ENCODE measurements around the gene ADGRV1. TPM values are rescaled to one million over a fixed set of nuclear protein-coding genes. Genes with fewer than 3 reads are reported as not detected.

The ADGRV1 gene
- total and polyA plus RNA-seq, 9 of the 15 experiments (the other 6 are each of a cell fraction or from before 2014, with no cell fraction given): 21.7 to 156 (median 58.2) TPM

DNA sequence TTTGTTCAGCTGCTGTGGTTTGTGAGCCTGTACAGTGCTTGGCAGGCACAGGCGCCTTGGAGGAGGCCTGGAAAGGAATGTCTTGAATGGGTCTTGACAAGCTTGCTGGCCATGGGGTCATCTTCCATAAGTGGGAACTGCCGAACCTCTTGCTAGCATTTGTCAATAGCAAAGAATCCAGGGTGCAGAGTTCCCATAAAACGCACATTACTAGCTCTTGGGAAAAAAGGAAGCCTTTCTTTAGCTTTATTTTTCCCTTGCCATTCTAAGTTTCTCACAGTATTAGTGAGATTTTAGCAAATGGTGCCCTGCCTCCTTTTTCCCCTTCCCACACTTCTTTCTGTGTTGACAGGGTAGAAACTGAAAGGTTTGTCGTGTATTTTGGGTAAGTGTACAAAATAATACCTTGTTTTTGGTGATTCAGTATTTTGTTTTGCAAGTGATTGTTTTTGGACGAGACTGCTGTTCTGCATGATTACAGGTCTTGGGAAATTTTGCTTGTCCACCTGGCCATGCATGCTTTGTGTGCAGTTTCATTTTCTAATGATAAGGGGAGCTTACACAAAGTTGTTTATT, 82.0 kb downstream of the ADGRV1 start (continued):
- TF ChIP-seq, protein P1, sequence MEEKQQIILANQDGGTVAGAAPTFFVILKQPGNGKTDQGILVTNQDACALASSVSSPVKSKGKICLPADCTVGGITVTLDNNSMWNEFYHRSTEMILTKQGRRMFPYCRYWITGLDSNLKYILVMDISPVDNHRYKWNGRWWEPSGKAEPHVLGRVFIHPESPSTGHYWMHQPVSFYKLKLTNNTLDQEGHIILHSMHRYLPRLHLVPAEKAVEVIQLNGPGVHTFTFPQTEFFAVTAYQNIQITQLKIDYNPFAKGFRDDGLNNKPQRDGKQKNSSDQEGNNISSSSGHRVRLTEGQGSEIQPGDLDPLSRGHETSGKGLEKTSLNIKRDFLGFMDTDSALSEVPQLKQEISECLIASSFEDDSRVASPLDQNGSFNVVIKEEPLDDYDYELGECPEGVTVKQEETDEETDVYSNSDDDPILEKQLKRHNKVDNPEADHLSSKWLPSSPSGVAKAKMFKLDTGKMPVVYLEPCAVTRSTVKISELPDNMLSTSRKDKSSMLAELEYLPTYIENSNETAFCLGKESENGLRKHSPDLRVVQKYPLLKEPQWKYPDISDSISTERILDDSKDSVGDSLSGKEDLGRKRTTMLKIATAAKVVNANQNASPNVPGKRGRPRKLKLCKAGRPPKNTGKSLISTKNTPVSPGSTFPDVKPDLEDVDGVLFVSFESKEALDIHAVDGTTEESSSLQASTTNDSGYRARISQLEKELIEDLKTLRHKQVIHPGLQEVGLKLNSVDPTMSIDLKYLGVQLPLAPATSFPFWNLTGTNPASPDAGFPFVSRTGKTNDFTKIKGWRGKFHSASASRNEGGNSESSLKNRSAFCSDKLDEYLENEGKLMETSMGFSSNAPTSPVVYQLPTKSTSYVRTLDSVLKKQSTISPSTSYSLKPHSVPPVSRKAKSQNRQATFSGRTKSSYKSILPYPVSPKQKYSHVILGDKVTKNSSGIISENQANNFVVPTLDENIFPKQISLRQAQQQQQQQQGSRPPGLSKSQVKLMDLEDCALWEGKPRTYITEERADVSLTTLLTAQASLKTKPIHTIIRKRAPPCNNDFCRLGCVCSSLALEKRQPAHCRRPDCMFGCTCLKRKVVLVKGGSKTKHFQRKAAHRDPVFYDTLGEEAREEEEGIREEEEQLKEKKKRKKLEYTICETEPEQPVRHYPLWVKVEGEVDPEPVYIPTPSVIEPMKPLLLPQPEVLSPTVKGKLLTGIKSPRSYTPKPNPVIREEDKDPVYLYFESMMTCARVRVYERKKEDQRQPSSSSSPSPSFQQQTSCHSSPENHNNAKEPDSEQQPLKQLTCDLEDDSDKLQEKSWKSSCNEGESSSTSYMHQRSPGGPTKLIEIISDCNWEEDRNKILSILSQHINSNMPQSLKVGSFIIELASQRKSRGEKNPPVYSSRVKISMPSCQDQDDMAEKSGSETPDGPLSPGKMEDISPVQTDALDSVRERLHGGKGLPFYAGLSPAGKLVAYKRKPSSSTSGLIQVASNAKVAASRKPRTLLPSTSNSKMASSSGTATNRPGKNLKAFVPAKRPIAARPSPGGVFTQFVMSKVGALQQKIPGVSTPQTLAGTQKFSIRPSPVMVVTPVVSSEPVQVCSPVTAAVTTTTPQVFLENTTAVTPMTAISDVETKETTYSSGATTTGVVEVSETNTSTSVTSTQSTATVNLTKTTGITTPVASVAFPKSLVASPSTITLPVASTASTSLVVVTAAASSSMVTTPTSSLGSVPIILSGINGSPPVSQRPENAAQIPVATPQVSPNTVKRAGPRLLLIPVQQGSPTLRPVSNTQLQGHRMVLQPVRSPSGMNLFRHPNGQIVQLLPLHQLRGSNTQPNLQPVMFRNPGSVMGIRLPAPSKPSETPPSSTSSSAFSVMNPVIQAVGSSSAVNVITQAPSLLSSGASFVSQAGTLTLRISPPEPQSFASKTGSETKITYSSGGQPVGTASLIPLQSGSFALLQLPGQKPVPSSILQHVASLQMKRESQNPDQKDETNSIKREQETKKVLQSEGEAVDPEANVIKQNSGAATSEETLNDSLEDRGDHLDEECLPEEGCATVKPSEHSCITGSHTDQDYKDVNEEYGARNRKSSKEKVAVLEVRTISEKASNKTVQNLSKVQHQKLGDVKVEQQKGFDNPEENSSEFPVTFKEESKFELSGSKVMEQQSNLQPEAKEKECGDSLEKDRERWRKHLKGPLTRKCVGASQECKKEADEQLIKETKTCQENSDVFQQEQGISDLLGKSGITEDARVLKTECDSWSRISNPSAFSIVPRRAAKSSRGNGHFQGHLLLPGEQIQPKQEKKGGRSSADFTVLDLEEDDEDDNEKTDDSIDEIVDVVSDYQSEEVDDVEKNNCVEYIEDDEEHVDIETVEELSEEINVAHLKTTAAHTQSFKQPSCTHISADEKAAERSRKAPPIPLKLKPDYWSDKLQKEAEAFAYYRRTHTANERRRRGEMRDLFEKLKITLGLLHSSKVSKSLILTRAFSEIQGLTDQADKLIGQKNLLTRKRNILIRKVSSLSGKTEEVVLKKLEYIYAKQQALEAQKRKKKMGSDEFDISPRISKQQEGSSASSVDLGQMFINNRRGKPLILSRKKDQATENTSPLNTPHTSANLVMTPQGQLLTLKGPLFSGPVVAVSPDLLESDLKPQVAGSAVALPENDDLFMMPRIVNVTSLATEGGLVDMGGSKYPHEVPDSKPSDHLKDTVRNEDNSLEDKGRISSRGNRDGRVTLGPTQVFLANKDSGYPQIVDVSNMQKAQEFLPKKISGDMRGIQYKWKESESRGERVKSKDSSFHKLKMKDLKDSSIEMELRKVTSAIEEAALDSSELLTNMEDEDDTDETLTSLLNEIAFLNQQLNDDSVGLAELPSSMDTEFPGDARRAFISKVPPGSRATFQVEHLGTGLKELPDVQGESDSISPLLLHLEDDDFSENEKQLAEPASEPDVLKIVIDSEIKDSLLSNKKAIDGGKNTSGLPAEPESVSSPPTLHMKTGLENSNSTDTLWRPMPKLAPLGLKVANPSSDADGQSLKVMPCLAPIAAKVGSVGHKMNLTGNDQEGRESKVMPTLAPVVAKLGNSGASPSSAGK (IDR thresholded peaks at IDR 0.05): peak; percentile 25; the same call in 1 of the 2 replicates
- TF ChIP-seq SOX6 (IDR thresholded peaks at IDR 0.05): peak; percentile 42; the same call in 1 of the 2 replicates
- peak; percentile 40; the same call in 1 of the 2 replicates for TF ChIP-seq L3MBTL2 (IDR thresholded peaks at IDR 0.05)
- peak; percentile 13; the same call in 1 of the 2 replicates for TF ChIP-seq EP300 (IDR thresholded peaks at IDR 0.05; ENCODE audit: low read length)

Data from K562 (cell line).